Hepatocyte (in vitro differentiated cells): ENCODE measurements around the gene PPP3CA. TPM values are rescaled to one million over a fixed set of nuclear protein-coding genes. Genes with fewer than 3 reads are reported as not detected.

Source experiments
- DNase-seq: peaks from one replicate; pipeline ENCODE4 v3.0.0-alpha.2; 2016; ENCODE audit warnings: low spot score
- H2AFZ ChIP-seq: fragments of 200-600 bp; sonication (generic); 2 replicates; pipeline ENCODE4 v1.6.0; 2016; ENCODE audit warnings: antibody characterized with exemption, mild to moderate bottlenecking
- H3K27ac ChIP-seq: fragments of 200-600 bp; sonication (generic); 2 replicates; pipeline ENCODE4 v1.5.1; 2016; ENCODE audit warnings: mild to moderate bottlenecking
- H3K27me3 ChIP-seq: fragments of 200-600 bp; sonication (generic); 2 replicates; pipeline ENCODE4 v1.6.1; 2016
- H3K36me3 ChIP-seq: fragments of 200-600 bp; sonication (generic); replicated peaks from 2 replicates; pipeline ENCODE4 v1.5.1; 2016; ENCODE audit warnings: low read depth; ENCODE audit not compliant: insufficient read depth
- H3K4me1 ChIP-seq: fragments of 200-600 bp; sonication (generic); 2 replicates; pipeline ENCODE4 v1.5.1; 2016; ENCODE audit warnings: mild to moderate bottlenecking, moderate library complexity; ENCODE audit not compliant: insufficient read depth
- H3K4me2 ChIP-seq: fragments of 200-600 bp; sonication (generic); 2 replicates; pipeline ENCODE4 v1.6.0; 2016
- H3K4me3 ChIP-seq: fragments of 200-600 bp; sonication (generic); 2 replicates; pipeline ENCODE4 v1.5.1; 2016; ENCODE audit warnings: mild to moderate bottlenecking
- H3K79me2 ChIP-seq: fragments of 200-600 bp; sonication (generic); 2 replicates; pipeline ENCODE4 v1.6.0; 2017; ENCODE audit warnings: mild to moderate bottlenecking
- H3K9me2 ChIP-seq: fragments of 200-600 bp; sonication (generic); replicated peaks from 2 replicates; pipeline ENCODE4 v1.6.0; 2017; ENCODE audit warnings: mild to moderate bottlenecking; ENCODE audit not compliant: insufficient read depth
- H3K9me3 ChIP-seq: fragments of 200-600 bp; sonication (generic); 2 replicates; pipeline ENCODE4 v1.5.1; 2016; ENCODE audit warnings: low read depth, mild to moderate bottlenecking
- H4K20me1 ChIP-seq: fragments of 200-600 bp; sonication (generic); 2 replicates; pipeline ENCODE4 v1.6.0; 2016; ENCODE audit warnings: mild to moderate bottlenecking; ENCODE audit not compliant: insufficient read depth, poor library complexity, severe bottlenecking
- EZH2 ChIP-seq: fragments of 200-600 bp; sonication (generic); IDR thresholded peaks from 2 replicates; pipeline ENCODE4 v1.6.1; 2016; ENCODE audit warnings: antibody characterized with exemption, mild to moderate bottlenecking, borderline replicate concordance
- EZH2phosphoT487 ChIP-seq: fragments of 200-600 bp; sonication (generic); IDR thresholded peaks from one replicate; pipeline ENCODE4 v1.6.1; 2018; ENCODE audit warnings: antibody characterized with exemption, mild to moderate bottlenecking, low read depth, moderate library complexity; ENCODE audit not compliant: unreplicated experiment, severe bottlenecking
- WGBS: methylation state at CpG from one replicate; pipeline ENCODE4 v1.1.6; 2016; ENCODE audit warnings: low lambda C conversion rate; ENCODE audit errors: missing lambda C conversion rate; 5-methylcytosine and 5-hydroxymethylcytosine counted together
- polyA plus RNA-seq: library from polyadenylated mRNA; unstranded; fragments of >200 nt; fragmentation: Nextera tagmentation; extraction: Ambion mirVana; gene quantifications from 2 replicates; pipeline ENCODE4 v1.2.1, GENCODE V29; 2016
- total RNA-seq: library from RNA; depleted of rRNA; stranded (reverse); fragments of >200 nt; gene quantifications from 2 replicates; pipeline ENCODE4 v1.2.3, GENCODE V29; 2014
- TF ChIP-seq, protein P1 (sequence below): fragments of 200-600 bp; sonication (generic); IDR thresholded peaks from 2 replicates; pipeline ENCODE4 v1.5.1; 2016; ENCODE audit warnings: antibody characterized with exemption, mild to moderate bottlenecking; ENCODE audit not compliant: poor library complexity

PPP3CA gene
- total and polyA plus RNA-seq, 2 experiments from 2014 or later: 12.9 to 49.5 TPM

DNA sequence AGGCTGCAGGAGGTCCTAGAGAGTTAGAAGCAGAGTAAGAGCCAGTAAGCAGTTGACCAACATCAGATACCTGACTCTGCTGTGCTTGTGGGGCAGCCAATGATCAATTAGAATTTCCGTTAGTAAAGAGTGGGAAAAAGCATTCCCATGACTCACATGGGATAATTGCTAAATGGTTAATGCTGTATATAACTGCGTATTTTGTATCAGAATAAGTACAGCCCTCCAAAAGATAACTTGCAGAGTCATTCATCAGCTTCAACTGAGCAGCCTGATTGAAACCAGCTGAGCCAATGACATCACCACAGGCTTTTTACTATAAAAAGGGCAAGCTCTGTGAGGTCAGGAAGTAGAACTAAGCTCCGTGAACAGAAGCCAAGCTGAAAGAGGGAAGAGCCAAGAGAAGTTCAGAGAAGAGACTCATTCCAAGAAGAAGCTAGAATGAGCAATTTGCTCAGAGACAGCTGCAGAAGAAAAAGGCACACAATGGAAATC lies 67.9 kb downstream of the PPP3CA start:
- Histone ChIP-seq H2AFZ (no peak overlapping the region), H3K4me2 (no peak overlapping the region), H3K4me1 (peaks cover 7% of the 10 kb centered on the region), H3K9me3 (no peaks in the 10 kb centered on the region), H3K27ac (peak overlapping the region; percentile 47), H4K20me1 (peaks cover 21% of the 10 kb centered on the region), H3K79me2 (peaks cover 87% of the 10 kb centered on the region), H3K9me2 (no peaks in the 10 kb centered on the region), H3K27me3 (no peaks in the 10 kb centered on the region), H3K36me3 (no peaks in the 10 kb centered on the region), H3K4me3 (no peak overlapping the region)
- DNase-seq: peak; percentile 50
- TF ChIP-seq, protein P1, sequence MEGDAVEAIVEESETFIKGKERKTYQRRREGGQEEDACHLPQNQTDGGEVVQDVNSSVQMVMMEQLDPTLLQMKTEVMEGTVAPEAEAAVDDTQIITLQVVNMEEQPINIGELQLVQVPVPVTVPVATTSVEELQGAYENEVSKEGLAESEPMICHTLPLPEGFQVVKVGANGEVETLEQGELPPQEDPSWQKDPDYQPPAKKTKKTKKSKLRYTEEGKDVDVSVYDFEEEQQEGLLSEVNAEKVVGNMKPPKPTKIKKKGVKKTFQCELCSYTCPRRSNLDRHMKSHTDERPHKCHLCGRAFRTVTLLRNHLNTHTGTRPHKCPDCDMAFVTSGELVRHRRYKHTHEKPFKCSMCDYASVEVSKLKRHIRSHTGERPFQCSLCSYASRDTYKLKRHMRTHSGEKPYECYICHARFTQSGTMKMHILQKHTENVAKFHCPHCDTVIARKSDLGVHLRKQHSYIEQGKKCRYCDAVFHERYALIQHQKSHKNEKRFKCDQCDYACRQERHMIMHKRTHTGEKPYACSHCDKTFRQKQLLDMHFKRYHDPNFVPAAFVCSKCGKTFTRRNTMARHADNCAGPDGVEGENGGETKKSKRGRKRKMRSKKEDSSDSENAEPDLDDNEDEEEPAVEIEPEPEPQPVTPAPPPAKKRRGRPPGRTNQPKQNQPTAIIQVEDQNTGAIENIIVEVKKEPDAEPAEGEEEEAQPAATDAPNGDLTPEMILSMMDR: no peak
- no peak for TF ChIP-seq EZH2
- TF ChIP-seq EZH2phosphoT487: no peak
- WGBS: 50% methylated on average over 3 of the region's 3 CpGs

DNA sequence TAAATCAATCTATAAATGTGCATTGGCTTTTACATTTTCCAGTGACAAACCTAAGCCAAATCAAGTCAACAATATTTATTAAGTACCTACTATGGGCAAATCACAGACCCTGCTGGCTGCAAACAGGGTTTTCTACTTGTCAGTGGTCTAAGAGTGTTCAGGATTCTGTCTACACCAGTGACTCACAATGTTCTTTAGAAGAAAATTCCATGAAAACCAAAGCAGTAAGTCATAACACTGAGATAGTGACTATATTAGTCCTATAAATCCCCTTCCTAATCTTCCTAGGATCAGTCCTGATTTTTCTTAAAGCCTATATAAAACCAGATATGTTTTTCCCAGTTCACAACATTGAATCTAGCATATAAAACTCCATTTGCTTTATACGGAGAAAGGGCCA lies 69.7 kb downstream of the PPP3CA start:
- H2AFZ ChIP-seq: no peak overlapping the region
- peaks cover 87% of the 10 kb centered on the region for H3K79me2 ChIP-seq
- no peak overlapping the region for H3K4me3 ChIP-seq
- H3K36me3 ChIP-seq: no peaks in the 10 kb centered on the region
- H3K9me2 ChIP-seq: no peaks in the 10 kb centered on the region
- H3K9me3 ChIP-seq: no peaks in the 10 kb centered on the region
- WGBS: 47% methylated on average over 1 of the region's 1 CpG
- peak; percentile 18 for DNase-seq
- TF ChIP-seq, protein P1: no peak
- no peak for TF ChIP-seq EZH2phosphoT487
- TF ChIP-seq EZH2: no peak
- H3K4me2 ChIP-seq: no peak overlapping the region
- peaks cover 7% of the 10 kb centered on the region for H3K4me1 ChIP-seq
- H3K27me3 ChIP-seq: no peaks in the 10 kb centered on the region
- H4K20me1 ChIP-seq: peaks cover 26% of the 10 kb centered on the region
- no peak overlapping the region for H3K27ac ChIP-seq

DNA sequence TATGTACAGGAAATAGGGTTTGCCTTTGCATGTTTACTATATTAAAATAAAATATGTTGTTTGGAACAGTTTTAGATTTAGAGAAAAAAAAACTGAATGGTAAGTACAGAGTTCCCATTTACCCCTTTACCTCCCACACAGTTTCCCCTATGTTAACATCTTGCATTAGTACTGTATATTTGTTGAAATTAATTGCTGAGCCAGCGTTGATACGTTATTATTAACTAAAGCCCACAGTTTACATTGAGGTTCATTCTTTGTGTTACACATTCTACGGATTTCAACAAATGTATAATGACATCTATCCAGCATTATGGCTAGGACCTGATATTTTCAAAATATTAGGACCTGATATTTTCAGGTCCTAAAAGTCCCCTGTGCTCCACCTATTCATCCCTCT lies 70.7 kb downstream of the PPP3CA start:
- 64% methylated on average over 3 of the region's 3 CpGs for WGBS
- Histone ChIP-seq H3K9me2 (no peaks in the 10 kb centered on the region), H3K4me1 (peaks cover 7% of the 10 kb centered on the region), H3K9me3 (no peaks in the 10 kb centered on the region), H2AFZ (no peak overlapping the region), H3K36me3 (no peaks in the 10 kb centered on the region), H3K79me2 (peaks cover 87% of the 10 kb centered on the region), H3K27ac (no peak overlapping the region), H4K20me1 (peaks cover 35% of the 10 kb centered on the region), H3K4me3 (no peak overlapping the region), H3K4me2 (no peak overlapping the region), H3K27me3 (no peaks in the 10 kb centered on the region)
- DNase-seq: no peak
- no peak for TF ChIP-seq EZH2phosphoT487
- TF ChIP-seq, protein P1: no peak
- TF ChIP-seq EZH2: no peak
